ENCODE data around the gene TMEM184B. TPM values are rescaled to one million over a fixed set of nuclear protein-coding genes. Genes with fewer than 3 reads are reported as not detected.
A peak's percentile ranks its signal among the peaks of the same experiment; 100 is the strongest.

TMEM184B gene
- total RNA-seq = 10 to 100 TPM; 42.9 to 92.2 (median 74.5) TPM

DNA sequence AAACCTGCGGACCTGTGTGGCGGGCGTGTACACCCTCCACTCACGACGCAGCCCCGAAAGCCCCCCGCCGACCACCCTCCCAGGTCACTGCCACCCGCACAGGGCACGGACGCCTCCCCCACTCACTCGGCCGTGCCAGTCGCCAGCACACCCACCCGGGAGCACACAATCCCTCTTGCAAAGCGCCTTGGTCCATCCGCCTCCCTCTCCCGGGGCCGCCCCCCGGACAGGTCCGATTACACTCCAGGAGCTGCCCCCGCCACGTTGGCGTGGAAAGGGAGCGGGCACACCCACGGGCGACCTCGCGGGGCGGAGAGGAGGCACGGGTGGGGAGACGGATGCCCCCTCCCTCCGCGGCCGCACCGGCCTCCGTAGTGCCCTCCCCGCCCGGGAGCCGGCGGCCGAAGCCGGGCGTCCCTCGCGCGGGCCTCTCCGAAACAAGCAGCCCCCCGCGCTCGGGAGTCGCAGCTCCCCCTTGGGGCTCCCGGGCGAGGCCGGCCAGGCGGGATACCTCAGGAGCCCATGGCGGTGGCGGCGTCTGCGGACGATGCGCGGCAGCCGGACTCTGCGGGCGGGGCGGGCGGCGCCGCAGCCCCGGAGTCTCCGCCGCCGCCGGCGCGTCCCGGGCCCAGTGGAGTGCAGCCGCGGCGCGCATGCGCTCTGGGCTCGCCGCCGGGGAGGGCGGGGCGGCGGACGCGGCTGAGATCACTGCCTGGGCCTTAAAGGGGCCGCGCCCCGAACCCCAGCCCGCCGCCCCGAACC is at the start of gene TMEM184B:
Gene TMEM184B (minus strand): TSS at position 638 of the 762 bp plus-strand sequence. CDS start 25,049 bp downstream, outside the sequence.
- H3K27me3 ChIP-seq = no peaks in the 10 kb centered on the region
- H3K4me1 ChIP-seq = peaks cover 48 to 56% of the 10 kb centered on the region in 2 donors
- 0 to 3% methylated on average over 1 to 7 of the region's 97 CpGs for WGBS, 2 donors
- no peaks in the 10 kb centered on the region for H3K36me3 ChIP-seq
- intact Hi-C loops (cut with DNase I) = loop anchor here (5.0 kb wide), 1 partner anchor 45 kb away; the partner anchor contains the start of gene CSNK1E
- H3K4me3 ChIP-seq (replicated peaks in 1 of 3) = peak within 1 kb of the TSS; percentile 95 to 99 (median 97)
- no peaks in the 10 kb centered on the region for H3K9me3 ChIP-seq
- H3K27ac ChIP-seq = peak within 1 kb of the TSS; percentile 96 to 99 (median 96)
- DNase-seq = peak; percentile 75 to 77
- TF ChIP-seq, protein P1, sequence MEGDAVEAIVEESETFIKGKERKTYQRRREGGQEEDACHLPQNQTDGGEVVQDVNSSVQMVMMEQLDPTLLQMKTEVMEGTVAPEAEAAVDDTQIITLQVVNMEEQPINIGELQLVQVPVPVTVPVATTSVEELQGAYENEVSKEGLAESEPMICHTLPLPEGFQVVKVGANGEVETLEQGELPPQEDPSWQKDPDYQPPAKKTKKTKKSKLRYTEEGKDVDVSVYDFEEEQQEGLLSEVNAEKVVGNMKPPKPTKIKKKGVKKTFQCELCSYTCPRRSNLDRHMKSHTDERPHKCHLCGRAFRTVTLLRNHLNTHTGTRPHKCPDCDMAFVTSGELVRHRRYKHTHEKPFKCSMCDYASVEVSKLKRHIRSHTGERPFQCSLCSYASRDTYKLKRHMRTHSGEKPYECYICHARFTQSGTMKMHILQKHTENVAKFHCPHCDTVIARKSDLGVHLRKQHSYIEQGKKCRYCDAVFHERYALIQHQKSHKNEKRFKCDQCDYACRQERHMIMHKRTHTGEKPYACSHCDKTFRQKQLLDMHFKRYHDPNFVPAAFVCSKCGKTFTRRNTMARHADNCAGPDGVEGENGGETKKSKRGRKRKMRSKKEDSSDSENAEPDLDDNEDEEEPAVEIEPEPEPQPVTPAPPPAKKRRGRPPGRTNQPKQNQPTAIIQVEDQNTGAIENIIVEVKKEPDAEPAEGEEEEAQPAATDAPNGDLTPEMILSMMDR (IDR thresholded peaks at IDR 0.05) = no peak
- TF ChIP-seq POLR2A (IDR thresholded peaks at IDR 0.05) = peak; percentile 92 to 94

DNA sequence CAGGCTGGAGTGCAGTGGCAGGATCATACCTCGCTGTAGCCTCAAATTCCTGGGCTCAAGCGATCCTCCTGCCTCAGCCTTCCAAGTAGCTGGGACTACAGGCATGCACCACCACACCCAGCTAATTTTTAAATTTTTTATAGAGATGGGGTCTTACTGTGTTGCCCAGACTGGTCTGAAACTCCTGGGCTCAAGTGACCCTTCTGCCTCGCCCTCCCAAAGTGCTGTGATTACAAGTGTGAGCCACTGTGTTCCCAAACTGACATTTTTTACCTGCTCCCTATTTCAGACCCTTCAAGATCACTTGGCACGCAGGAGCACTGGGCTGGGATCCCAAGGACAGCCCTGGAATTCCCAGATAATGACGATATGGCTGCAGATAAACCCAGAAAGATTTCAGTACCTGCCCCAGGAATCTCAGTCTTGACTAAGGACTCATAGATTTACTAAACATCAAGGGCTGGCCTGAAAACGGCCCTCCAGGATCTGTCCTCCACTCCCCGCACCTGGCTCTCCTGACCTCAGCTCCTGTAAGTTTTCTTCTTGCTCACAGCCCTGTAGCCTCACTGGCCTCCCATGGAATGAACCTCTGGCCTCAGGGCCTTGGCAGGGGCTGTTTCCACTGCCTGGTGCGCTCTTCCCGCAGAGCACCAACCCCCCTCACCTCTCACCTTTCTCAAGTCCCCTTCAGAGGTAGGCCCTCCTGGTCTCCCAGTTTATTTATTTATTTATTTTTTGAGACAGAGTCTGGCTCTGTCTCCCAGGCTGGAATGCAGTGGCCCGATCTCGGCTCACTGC is 48.0 kb upstream of the TMEM184B start:
- Histone ChIP-seq H3K4me3 (replicated peaks in 1 of 3) (no peak overlapping the region), H3K9me3 (no peaks in the 10 kb centered on the region), H3K27me3 (no peaks in the 10 kb centered on the region), H3K36me3 (no peaks in the 10 kb centered on the region), H3K27ac (no peak overlapping the region), H3K4me1 (peaks cover 7 to 8% of the 10 kb centered on the region in 2 donors)
- intact Hi-C loops (cut with DNase I) = no loop called here
- TF ChIP-seq POLR2A (IDR thresholded peaks at IDR 0.05) = no peak
- TF ChIP-seq, protein P1 (IDR thresholded peaks at IDR 0.05) = no peak
- no peak for DNase-seq
- 92 to 94% methylated on average over 11 of the region's 11 CpGs for WGBS, 2 donors

DNA sequence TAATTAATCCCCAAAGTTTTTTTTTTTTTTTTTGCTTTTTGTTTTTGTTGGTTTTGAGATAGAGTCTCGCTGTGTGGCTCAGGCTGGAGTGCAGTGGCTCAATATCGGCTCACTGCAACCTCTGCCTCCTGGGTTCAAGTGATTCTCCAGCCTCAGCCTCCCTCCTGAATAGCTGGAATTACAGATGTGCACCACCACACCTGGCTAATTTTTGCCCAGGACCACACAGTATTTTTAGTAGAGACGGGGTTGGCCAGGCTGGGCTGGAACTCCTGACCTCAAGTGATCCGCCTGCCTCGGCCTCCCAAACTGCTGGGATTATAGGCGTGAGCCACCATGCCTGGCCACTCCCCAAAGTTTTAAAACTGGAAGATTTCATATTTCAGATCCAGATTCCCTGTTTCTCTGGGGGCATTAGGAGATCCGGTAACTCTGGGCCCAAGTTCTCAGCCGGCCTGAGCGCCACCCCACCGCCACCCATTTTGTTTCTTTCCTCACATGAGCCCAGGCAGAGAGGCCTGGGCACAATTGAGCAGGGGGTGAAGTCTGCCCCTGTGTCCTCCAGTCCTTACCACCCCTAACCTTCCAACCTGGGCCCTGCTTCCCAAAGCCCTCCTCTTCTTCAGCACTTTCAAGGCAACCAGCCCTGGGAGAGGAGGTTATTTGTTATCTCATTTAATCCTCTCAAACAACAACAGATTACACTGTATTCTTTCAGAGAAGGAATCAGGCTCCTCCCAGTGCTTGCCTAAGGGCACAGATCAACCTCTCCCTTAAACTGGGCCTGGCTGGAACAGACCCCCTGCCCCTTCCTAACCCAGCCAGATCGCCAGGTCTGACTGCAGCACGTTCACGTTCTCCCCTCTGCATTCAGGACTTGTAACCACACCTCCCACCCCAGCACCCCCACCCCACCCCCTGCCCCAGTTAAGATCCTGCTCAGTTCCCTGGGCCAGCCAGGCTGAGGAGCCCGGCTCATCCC is 46.3 kb upstream of the TMEM184B start:
- Histone ChIP-seq H3K9me3 (no peaks in the 10 kb centered on the region), H3K27ac (peak overlapping the region in 2 of 3 donors; percentile 93 to 97), H3K36me3 (no peaks in the 10 kb centered on the region), H3K27me3 (no peaks in the 10 kb centered on the region), H3K4me1 (peaks cover 21 to 22% of the 10 kb centered on the region in 2 donors), H3K4me3 (replicated peaks in 1 of 3) (no peak overlapping the region)
- intact Hi-C loops (cut with DNase I) = loop anchor here (5.0 kb wide), 2 partner anchors 47 to 117 kb away; partner anchors contain the start of genes MAFF and TMEM184B
- DNase-seq = no peak
- TF ChIP-seq, protein P1 (IDR thresholded peaks at IDR 0.05) = no peak
- no peak for TF ChIP-seq POLR2A (IDR thresholded peaks at IDR 0.05)
- 91 to 96% methylated on average over 14 of the region's 14 CpGs for WGBS, 2 donors

DNA sequence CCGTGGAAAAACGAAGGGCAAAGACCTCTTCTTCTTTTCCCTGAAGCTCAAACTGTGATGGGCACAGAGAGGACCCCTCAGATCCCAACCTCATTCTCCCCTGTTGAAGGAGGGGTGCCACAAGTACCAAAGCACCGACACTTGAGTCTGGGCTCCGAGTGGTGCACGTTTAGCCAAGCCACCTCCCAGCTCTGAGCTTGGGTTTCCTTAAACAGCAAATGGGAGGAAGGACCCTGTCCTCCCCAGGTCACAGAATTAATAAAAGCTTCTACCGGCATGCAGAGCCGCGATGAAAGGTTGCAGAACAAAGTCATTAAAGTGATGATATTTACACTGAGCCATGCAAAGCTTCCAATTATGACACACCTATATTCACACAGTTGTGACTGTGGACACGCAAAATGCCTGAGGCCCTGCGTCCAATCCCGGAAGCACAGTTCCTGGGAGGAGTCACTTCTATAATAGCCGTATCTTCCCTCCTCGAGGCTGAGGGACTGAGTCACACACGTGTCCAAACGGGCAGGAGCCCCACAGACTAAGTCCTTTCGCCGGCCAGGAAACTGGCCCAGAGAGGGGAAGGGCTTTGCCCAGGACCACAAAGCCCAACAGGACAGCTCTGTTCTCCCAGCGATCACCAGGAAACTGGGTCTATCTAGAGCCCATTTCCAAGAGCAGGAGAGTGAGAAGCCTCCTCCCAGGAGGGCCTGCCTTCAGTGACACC is 45.3 kb upstream of the TMEM184B start:
- no peaks in the 10 kb centered on the region for H3K27me3 ChIP-seq
- H3K9me3 ChIP-seq = no peaks in the 10 kb centered on the region
- 48 to 52% methylated on average over 17 to 18 of the region's 18 CpGs for WGBS, 2 donors
- H3K4me3 ChIP-seq (replicated peaks in 1 of 3) = peak overlapping the region in 1 of 3 donors; percentile 32
- no peaks in the 10 kb centered on the region for H3K36me3 ChIP-seq
- peak in 1 of 2 donors; percentile 28 for DNase-seq
- intact Hi-C loops (cut with DNase I) = loop anchor here (5.0 kb wide), 2 partner anchors 46 to 116 kb away; partner anchors contain the start of genes MAFF and TMEM184B
- H3K4me1 ChIP-seq = peaks cover 26 to 30% of the 10 kb centered on the region in 2 donors
- peak overlapping the region; percentile 93 to 97 (median 97) for H3K27ac ChIP-seq
- peak in 1 of 2 donors; percentile 15 for TF ChIP-seq POLR2A (IDR thresholded peaks at IDR 0.05)
- TF ChIP-seq, protein P1 (IDR thresholded peaks at IDR 0.05) = no peak
